H9 (cell line): ENCODE data around the gene KIRREL3. TPM values are rescaled to one million over a fixed set of nuclear protein-coding genes. Genes with fewer than 3 reads are reported as not detected.

ENCODE experiments used
- DNase-seq: peaks from one replicate; pipeline ENCODE4 v3.0.0-alpha.2; 2017
- H2AFZ ChIP-seq: one replicate; pipeline ENCODE4 v1.6.1; 2013; ENCODE audit warnings: mild to moderate bottlenecking, low read length, control low read depth, moderate library complexity
- H2AK5ac ChIP-seq: 2 replicates; pipeline ENCODE4 v1.6.1; 2013; ENCODE audit warnings: low read length, control low read depth, mixed read lengths; ENCODE audit not compliant: insufficient read length
- H2BK120ac ChIP-seq: one replicate; pipeline ENCODE4 v1.6.1; 2013; ENCODE audit warnings: low read depth, mild to moderate bottlenecking, low read length, control low read depth, inconsistent platforms; ENCODE audit not compliant: poor library complexity, severe bottlenecking
- H2BK12ac ChIP-seq: 2 replicates; pipeline ENCODE4 v1.6.1; 2013; ENCODE audit warnings: low read length, control low read depth, mixed read lengths, low read depth; ENCODE audit not compliant: insufficient read length
- H2BK15ac ChIP-seq: 2 replicates; pipeline ENCODE4 v1.6.1; 2013; ENCODE audit warnings: low read depth, low read length, control low read depth
- H2BK20ac ChIP-seq: one replicate; pipeline ENCODE4 v1.6.1; 2013; ENCODE audit warnings: low read depth, mild to moderate bottlenecking, low read length, control low read depth, inconsistent platforms; ENCODE audit not compliant: poor library complexity, severe bottlenecking
- H2BK5ac ChIP-seq: 2 replicates; pipeline ENCODE4 v1.6.1; 2013; ENCODE audit warnings: low read length, control low read depth, mixed read lengths; ENCODE audit not compliant: insufficient read length
- H3K14ac ChIP-seq: 2 replicates; pipeline ENCODE4 v1.6.1; 2013; ENCODE audit warnings: low read length, control low read depth; ENCODE audit not compliant: insufficient read depth
- H3K18ac ChIP-seq: 2 replicates; pipeline ENCODE4 v1.6.1; 2013; ENCODE audit warnings: low read depth, mild to moderate bottlenecking, mixed read lengths, low read length, control low read depth; ENCODE audit not compliant: insufficient read length
- H3K23ac ChIP-seq: 2 replicates; pipeline ENCODE4 v1.6.1; 2013; ENCODE audit warnings: low read length, control low read depth, mixed read lengths, low read depth; ENCODE audit not compliant: insufficient read length
- H3K23me2 ChIP-seq: 2 replicates; pipeline ENCODE4 v1.6.1; 2013; ENCODE audit warnings: low read depth, mild to moderate bottlenecking, mixed read lengths, low read length, control low read depth; ENCODE audit not compliant: insufficient read length, poor library complexity, severe bottlenecking
- H3K27ac ChIP-seq: 2 replicates; pipeline ENCODE4 v1.5.1; 2013; ENCODE audit warnings: low read length, control low read depth, mixed read lengths, low read depth; ENCODE audit not compliant: insufficient read length
- H3K27me3 ChIP-seq: 2 replicates; pipeline ENCODE4 v1.6.1; 2013; ENCODE audit warnings: low read length, control low read depth, inconsistent platforms; ENCODE audit not compliant: insufficient read depth
- H3K4ac ChIP-seq: 2 replicates; pipeline ENCODE4 v1.6.1; 2013; ENCODE audit warnings: low read depth, mild to moderate bottlenecking, control low read depth, inconsistent platforms, low read length, moderate library complexity
- H3K4me1 ChIP-seq: 2 replicates; pipeline ENCODE4 v1.6.1; 2013; ENCODE audit warnings: low read length, control low read depth, inconsistent platforms; ENCODE audit not compliant: insufficient read depth
- H3K4me2 ChIP-seq: 2 replicates; pipeline ENCODE4 v1.6.1; 2013; ENCODE audit warnings: low read length, control low read depth, mixed read lengths; ENCODE audit not compliant: insufficient read length, insufficient read depth
- H3K56ac ChIP-seq: 2 replicates; pipeline ENCODE4 v1.6.1; 2013; ENCODE audit warnings: low read depth, mild to moderate bottlenecking, mixed read lengths, low read length, control low read depth; ENCODE audit not compliant: insufficient read length
- H3K79me1 ChIP-seq: 2 replicates; pipeline ENCODE4 v1.6.1; 2013; ENCODE audit warnings: low read depth, mild to moderate bottlenecking, moderate library complexity, low read length, control low read depth, inconsistent platforms; ENCODE audit not compliant: insufficient read depth, poor library complexity, severe bottlenecking
- H3K79me2 ChIP-seq: 2 replicates; pipeline ENCODE4 v1.6.1; 2013; ENCODE audit warnings: low read length, control low read depth, inconsistent platforms; ENCODE audit not compliant: insufficient read depth
- H3K9ac ChIP-seq: 2 replicates; pipeline ENCODE4 v1.6.1; 2013; ENCODE audit warnings: low read length, control low read depth, mixed read lengths; ENCODE audit not compliant: insufficient read length; ENCODE audit errors: extremely low read depth
- H3K9me3 ChIP-seq: one replicate; pipeline ENCODE4 v1.6.1; 2013; ENCODE audit warnings: low read depth, low read length, inconsistent platforms; ENCODE audit not compliant: control insufficient read depth
- H3T11ph ChIP-seq: one replicate; pipeline ENCODE4 v1.6.1; 2013; ENCODE audit warnings: mild to moderate bottlenecking, low read length, control low read depth, inconsistent platforms
- H4K20me1 ChIP-seq: one replicate; pipeline ENCODE4 v1.6.1; 2013; ENCODE audit not compliant: control insufficient read depth, insufficient read length, insufficient read depth
- H4K5ac ChIP-seq: 2 replicates; pipeline ENCODE4 v1.6.1; 2013; ENCODE audit warnings: low read depth, mild to moderate bottlenecking, mixed read lengths, low read length, control low read depth; ENCODE audit not compliant: insufficient read length
- H4K8ac ChIP-seq: replicated peaks from 2 replicates; pipeline ENCODE4 v1.6.1; 2013; ENCODE audit warnings: low read length, control low read depth, mixed read lengths, low read depth; ENCODE audit not compliant: insufficient read length
- H4K91ac ChIP-seq: 2 replicates; pipeline ENCODE4 v1.6.1; 2013; ENCODE audit warnings: low read depth, mild to moderate bottlenecking, moderate library complexity, mixed read lengths, low read length, control low read depth; ENCODE audit not compliant: insufficient read length
- H3K27ac Mint-ChIP-seq, 3 experiments: 2 replicates in 2 of 3; 3 replicates in 1 of 3; pipeline ENCODE4 v1.8.0; 2020 to 2021; ENCODE audit warnings: mixed read lengths in 3 of 3, mild to moderate bottlenecking in 1 of 3, moderate library complexity in 1 of 3
- H3K27me3 Mint-ChIP-seq: 2 replicates; pipeline ENCODE4 v1.8.0; 2021; ENCODE audit warnings: low read depth, mild to moderate bottlenecking, moderate library complexity, mixed read lengths
- H3K36me3 Mint-ChIP-seq, 3 experiments: 2 replicates in 2 of 3; 3 replicates in 1 of 3; pipeline ENCODE4 v1.8.0; 2020 to 2021; ENCODE audit warnings: low read depth in 3 of 3, mixed read lengths in 3 of 3; ENCODE audit not compliant: insufficient read depth in 1 of 3
- H3K4me1 Mint-ChIP-seq, 2 experiments: 2 replicates each; pipeline ENCODE4 v1.8.0; 2020; ENCODE audit warnings: mixed read lengths in 2 of 2
- H3K4me3 Mint-ChIP-seq, 2 experiments: 2 replicates in 1 of 2; 3 replicates in 1 of 2; pipeline ENCODE4 v1.8.0; 2020 to 2021; ENCODE audit warnings: mild to moderate bottlenecking in 2 of 2, mixed read lengths in 2 of 2, moderate library complexity in 1 of 2
- H3K9me3 Mint-ChIP-seq, 2 experiments: 2 replicates in 1 of 2; 3 replicates in 1 of 2; pipeline ENCODE4 v1.8.0; 2020; ENCODE audit warnings: mild to moderate bottlenecking in 2 of 2, mixed read lengths in 2 of 2, moderate library complexity in 1 of 2
- WGBS: extraction: QIAGEN DNeasy Blood & Tissue Kit; methylation state at CpG from one replicate; pipeline ENCODE4 v1.1.7; 2013; ENCODE audit warnings: missing lambda C conversion rate, low lambda C conversion rate, mixed read lengths; ENCODE audit not compliant: insufficient read length; ENCODE audit errors: extremely low coverage; 5-methylcytosine and 5-hydroxymethylcytosine counted together
- total RNA-seq: library from RNA; stranded (reverse); gene quantifications from 2 replicates; pipeline ENCODE4 v1.2.1, GENCODE V29; 2021
- TF ChIP-seq, protein P1 (sequence below): fragments of 200-600 bp; sonication (generic); conservative IDR thresholded peaks from 3 replicates; pipeline ENCODE4 v1.8.0; 2021; ENCODE audit warnings: antibody characterized with exemption, mild to moderate bottlenecking

The KIRREL3 gene
- total RNA-seq, 1 experiment from 2014 or later: 0.17 TPM

DNA sequence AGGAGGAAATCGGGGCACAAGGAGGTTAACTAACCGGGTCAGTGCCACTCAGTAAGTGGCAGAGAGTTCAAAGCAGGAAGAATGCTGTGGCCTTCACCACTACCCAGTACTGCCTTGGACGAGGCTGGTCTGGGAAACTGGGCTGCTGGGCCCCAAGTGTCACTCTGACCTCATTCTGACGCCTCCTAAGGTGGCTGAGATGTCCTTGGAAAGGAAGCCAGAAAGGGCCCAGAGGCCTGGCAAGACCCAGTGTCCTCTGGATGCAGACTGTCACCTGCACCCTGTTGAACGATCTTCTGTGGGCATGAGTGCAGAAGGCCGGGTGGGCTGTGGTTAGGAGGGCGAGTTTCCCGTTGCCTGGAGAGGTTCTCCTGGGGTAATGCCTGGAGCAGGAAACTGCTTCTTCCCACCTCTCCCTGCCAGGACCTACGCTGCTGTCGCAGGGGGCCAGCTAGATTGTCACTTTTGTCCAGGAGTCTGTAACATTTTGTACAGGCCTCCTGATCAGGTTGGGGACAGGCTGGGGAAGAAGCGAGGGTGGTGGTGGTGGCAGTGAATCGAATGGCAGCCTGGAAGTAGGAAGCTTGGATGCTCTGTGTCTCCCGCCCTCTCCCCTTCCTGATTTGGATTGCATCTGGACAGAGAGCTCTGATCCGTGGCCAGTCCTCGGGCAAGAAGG lies 540.0 kb downstream of the KIRREL3 start:
- Histone ChIP-seq H2AK5ac (no peak overlapping the region), H3K23ac (no peak overlapping the region), H4K91ac (no peak overlapping the region), H3T11ph (no peak overlapping the region), H3K4me2 (no peak overlapping the region), H4K8ac (no peak overlapping the region), H3K14ac (no peak overlapping the region), H2BK12ac (no peak overlapping the region), H3K4me1 (no peaks in the 10 kb centered on the region), H3K27ac (no peak overlapping the region), H4K5ac (no peak overlapping the region), H4K20me1 (no peaks in the 10 kb centered on the region), H3K23me2 (no peaks in the 10 kb centered on the region), H2BK5ac (no peak overlapping the region), H3K9ac (no peak overlapping the region), H3K4ac (no peak overlapping the region), H3K18ac (no peak overlapping the region), H3K56ac (no peak overlapping the region), H2BK20ac (no peak overlapping the region), H3K27me3 (no peaks in the 10 kb centered on the region), H2BK120ac (no peak overlapping the region), H3K79me2 (no peaks in the 10 kb centered on the region), H2BK15ac (no peak overlapping the region), H2AFZ (no peak overlapping the region), H3K9me3 (no peaks in the 10 kb centered on the region), H3K79me1 (no peaks in the 10 kb centered on the region)
- Mint-ChIP-seq H3K9me3 (peaks cover 3 to 4% of the 10 kb centered on the region in 2 experiments; a peak in 1 of 5 replicates), H3K36me3 (0 out of 7 replicates have a peak, but pooled peaks cover 0 to 5% (median 0%) of the 10 kb centered on the region in 3 experiments), H3K27me3 (peaks cover 13% of the 10 kb centered on the region), H3K27ac (no peak overlapping the region), H3K4me3 (no peak overlapping the region), H3K4me1 (peaks cover 8 to 17% of the 10 kb centered on the region in 2 experiments)
- TF ChIP-seq, protein P1, sequence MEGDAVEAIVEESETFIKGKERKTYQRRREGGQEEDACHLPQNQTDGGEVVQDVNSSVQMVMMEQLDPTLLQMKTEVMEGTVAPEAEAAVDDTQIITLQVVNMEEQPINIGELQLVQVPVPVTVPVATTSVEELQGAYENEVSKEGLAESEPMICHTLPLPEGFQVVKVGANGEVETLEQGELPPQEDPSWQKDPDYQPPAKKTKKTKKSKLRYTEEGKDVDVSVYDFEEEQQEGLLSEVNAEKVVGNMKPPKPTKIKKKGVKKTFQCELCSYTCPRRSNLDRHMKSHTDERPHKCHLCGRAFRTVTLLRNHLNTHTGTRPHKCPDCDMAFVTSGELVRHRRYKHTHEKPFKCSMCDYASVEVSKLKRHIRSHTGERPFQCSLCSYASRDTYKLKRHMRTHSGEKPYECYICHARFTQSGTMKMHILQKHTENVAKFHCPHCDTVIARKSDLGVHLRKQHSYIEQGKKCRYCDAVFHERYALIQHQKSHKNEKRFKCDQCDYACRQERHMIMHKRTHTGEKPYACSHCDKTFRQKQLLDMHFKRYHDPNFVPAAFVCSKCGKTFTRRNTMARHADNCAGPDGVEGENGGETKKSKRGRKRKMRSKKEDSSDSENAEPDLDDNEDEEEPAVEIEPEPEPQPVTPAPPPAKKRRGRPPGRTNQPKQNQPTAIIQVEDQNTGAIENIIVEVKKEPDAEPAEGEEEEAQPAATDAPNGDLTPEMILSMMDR: no peak
- DNase-seq: no peak
- WGBS: no CpG with 5 or more reads among the region's 15 CpGs
